SK-N-MC (cell line): ENCODE measurements around the gene ICOS.

Experiments
- EZH2 ChIP-seq: fragments of 200-600 bp; sonication (generic); IDR thresholded peaks from one replicate; pipeline ENCODE4 v1.6.1; 2017; ENCODE audit warnings: antibody characterized with exemption
- POLR2AphosphoS5 ChIP-seq: IDR thresholded peaks from 2 replicates; pipeline ENCODE4 v1.6.1; 2012; ENCODE audit warnings: mild to moderate bottlenecking, low read depth, low read length, borderline replicate concordance

DNA sequence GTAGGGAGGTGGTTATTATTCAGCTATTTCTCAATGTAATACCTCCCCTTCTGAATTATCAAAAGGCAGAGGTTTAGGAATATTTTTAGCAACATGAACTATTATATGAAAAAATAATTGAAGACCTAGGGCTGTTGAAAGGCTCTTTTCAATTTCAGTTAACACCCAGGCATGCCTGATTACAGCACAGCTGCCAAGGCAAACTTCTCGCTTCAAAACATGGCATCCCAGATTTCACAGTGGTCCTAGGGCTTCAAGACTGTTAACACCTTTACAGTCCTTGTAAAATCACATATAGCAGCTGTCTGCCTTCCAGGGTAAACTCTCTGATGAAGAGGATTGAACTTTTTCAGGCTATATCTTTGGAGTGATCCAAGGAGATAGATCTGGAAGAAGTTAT lies 45.8 kb upstream of the ICOS start:
- TF ChIP-seq POLR2AphosphoS5 (no peak), EZH2 (no peak)
